MCF 10A (cell line): ENCODE data around the gene ZBTB34. TPM values are rescaled to one million over a fixed set of nuclear protein-coding genes. Genes with fewer than 3 reads are reported as not detected.

ENCODE experiments used
- BruUV-seq: library from RNA; stranded (reverse); fragments of 400-500 nt; replicated peaks from 2 replicates; lab custom pipeline; 2021; lab: Mats Ljungman, UMichigan
- CTCF ChIA-PET: fragments of 300-600 bp; sonication (Branson Sonifier 250); formaldehyde crosslinking; extraction: SDS; loops from one replicate; lab custom pipeline; 2021; ENCODE audit warnings: antibody characterized with exemption, inconsistent platforms; lab: Yijun Ruan, JAX
- POLR2A ChIA-PET: fragments of 300-600, 350-650 bp; sonication (Branson Sonifier 250); formaldehyde crosslinking; extraction: SDS; loops from one replicate; lab custom pipeline; 2020; ENCODE audit warnings: antibody characterized with exemption, inconsistent platforms; lab: Yijun Ruan, JAX
- DNase-seq: peaks from one replicate; pipeline ENCODE4 v3.0.0-alpha.2; 2018; ENCODE audit not compliant: unreplicated experiment
- H3K27ac Mint-ChIP-seq: one replicate; pipeline ENCODE4 v1.8.0; 2022; ENCODE audit warnings: mild to moderate bottlenecking, low read depth, mixed read lengths; ENCODE audit not compliant: unreplicated experiment
- H3K27me3 Mint-ChIP-seq: one replicate; pipeline ENCODE4 v1.8.0; 2022; ENCODE audit warnings: mixed read lengths; ENCODE audit not compliant: insufficient read depth, unreplicated experiment
- H3K36me3 Mint-ChIP-seq: one replicate; pipeline ENCODE4 v1.8.0; 2022; ENCODE audit warnings: mild to moderate bottlenecking, moderate library complexity, mixed read lengths; ENCODE audit not compliant: insufficient read depth, unreplicated experiment
- H3K4me1 Mint-ChIP-seq: one replicate; pipeline ENCODE4 v1.8.0; 2022; ENCODE audit warnings: mixed read lengths; ENCODE audit not compliant: insufficient read depth, unreplicated experiment
- H3K4me3 Mint-ChIP-seq: one replicate; pipeline ENCODE4 v1.8.0; 2022; ENCODE audit warnings: mild to moderate bottlenecking, moderate library complexity, mixed read lengths; ENCODE audit not compliant: unreplicated experiment
- H3K9me3 Mint-ChIP-seq: one replicate; pipeline ENCODE4 v1.8.0; 2022; ENCODE audit warnings: mixed read lengths; ENCODE audit not compliant: unreplicated experiment
- CTCF ChIP-seq: fragments of 200-600 bp; IDR thresholded peaks from one replicate; pipeline ENCODE4 v1.8.0; 2022; ENCODE audit warnings: antibody characterized with exemption, mild to moderate bottlenecking; ENCODE audit not compliant: unreplicated experiment
- intact Hi-C: fragments of 100-400 bp; cut with micrococcal nuclease; formaldehyde crosslinking; loops from 2 replicates; pipeline ENCODE4 v1.14.1; 2022
- total RNA-seq: library from RNA; stranded (reverse); gene quantifications from 2 replicates; pipeline ENCODE4 v1.2.3, GENCODE V29; 2022

Gene ZBTB34
- total RNA-seq, 1 experiment from 2014 or later = 4.6 TPM

DNA sequence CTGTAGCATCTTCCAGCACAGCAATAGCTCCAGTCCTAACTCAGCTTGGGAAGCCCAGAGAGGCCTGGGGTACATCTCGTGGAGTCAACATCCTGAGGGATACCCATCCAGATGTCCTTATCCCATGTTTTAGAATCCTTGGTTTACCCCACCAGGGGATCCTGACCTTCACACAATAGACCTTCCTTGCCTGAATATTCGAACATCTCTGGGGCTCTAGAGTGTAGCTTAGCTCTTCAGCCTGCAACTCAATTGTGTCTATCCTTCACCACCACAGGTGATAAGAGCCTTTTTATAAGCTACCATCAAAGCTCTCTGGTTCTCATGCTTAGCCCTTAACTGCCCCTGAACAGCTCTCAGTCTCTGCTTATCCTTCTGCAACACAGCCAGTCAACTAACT lies 46.6 kb downstream of the ZBTB34 start:
- ChIA-PET POLR2A (no interaction called here), CTCF (no interaction called here)
- intact Hi-C loops = no loop called here
- Mint-ChIP-seq H3K4me1 (no peaks in the 10 kb centered on the region), H3K36me3 (no peaks in the 10 kb centered on the region), H3K27ac (no peak overlapping the region), H3K9me3 (peaks cover 4% of the 10 kb centered on the region), H3K4me3 (no peak overlapping the region), H3K27me3 (peaks cover 15% of the 10 kb centered on the region)
- DNase-seq = no peak
- no peak for TF ChIP-seq CTCF
- BruUV-seq = no TSS peak

DNA sequence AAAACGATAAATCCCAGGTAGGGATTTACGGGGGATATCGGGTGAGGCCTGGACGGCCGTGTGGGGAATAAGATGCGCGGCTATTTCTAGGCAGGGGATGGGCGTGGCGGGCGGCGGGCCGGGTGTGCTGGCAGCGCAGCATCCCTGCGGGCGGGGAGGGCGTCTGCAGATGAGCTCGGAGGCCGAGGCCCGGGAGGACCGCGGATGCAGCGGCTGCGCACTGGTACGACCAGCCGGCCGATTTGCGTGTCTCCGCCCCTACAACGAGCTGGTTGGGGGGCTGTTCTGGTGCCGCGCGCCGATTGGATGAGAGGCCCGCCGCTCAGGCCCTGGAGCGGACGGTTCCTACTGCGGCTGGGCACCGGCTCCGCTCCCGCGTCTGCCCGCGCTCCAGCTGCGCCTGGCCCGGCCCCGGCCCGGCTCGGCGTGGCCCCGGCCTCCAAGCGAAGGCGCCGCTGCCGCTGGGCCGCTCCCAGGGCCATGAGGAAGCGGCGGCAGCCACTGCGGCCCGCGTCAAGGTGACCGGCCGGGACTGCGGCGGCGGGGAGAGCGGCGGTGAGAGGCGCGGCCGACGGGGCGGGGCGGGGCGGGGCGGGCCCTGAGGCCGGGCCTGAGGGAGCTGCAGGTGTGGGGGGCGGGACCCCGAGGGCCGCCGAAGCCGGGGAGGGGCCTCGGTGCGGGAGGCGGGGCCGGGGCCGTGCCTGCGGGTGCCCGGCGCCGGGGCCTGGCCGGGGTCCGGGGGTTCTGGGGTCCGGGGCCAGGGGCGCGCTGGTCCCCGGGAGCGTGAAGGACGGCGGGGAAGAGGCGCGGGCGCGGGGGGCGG lies 54.2 kb downstream of the ZBTB34 start, which contains the start of gene RALGPS1:
TSS of gene RALGPS1 (plus strand) at position 325 of the 823 bp plus-strand sequence. CDS start 47,508 bp downstream, outside the sequence.
- H3K9me3 Mint-ChIP-seq = peaks cover 7% of the 10 kb centered on the region
- CTCF ChIA-PET = interaction anchor here (0.6 to 1.4 kb wide), 6 partner anchors 26 to 621 kb away, joined by 3 to 6 read pairs (median 4); no protein-coding TSS in a partner anchor
- TF ChIP-seq CTCF = no peak
- peak within 1 kb of the TSS; percentile 60 for H3K4me3 Mint-ChIP-seq
- peaks cover 5% of the 10 kb centered on the region for H3K36me3 Mint-ChIP-seq
- H3K4me1 Mint-ChIP-seq = peaks cover 5% of the 10 kb centered on the region
- no TSS peak for BruUV-seq
- no peaks in the 10 kb centered on the region for H3K27me3 Mint-ChIP-seq
- H3K27ac Mint-ChIP-seq = no peak within 1 kb of the TSS
- intact Hi-C loops = no loop called here
- DNase-seq = peak; percentile 94
- POLR2A ChIA-PET = interaction anchor here (0.6 to 1.7 kb wide), 14 partner anchors 10 to 509 kb away, joined by 3 to 6 read pairs (median 4); partner anchors contain the start of genes ZBTB43 and ZNF79

GRCh38 chr9:126915281-126915816 lies 54.9 kb downstream of the ZBTB34 start:
- Mint-ChIP-seq H3K4me1 (peaks cover 5% of the 10 kb centered on the region), H3K27ac (no peak overlapping the region), H3K9me3 (peaks cover 7% of the 10 kb centered on the region), H3K36me3 (peaks cover 5% of the 10 kb centered on the region), H3K27me3 (no peaks in the 10 kb centered on the region), H3K4me3 (peak overlapping the region; percentile 60)
- TF ChIP-seq CTCF = no peak
- ChIA-PET CTCF (interaction anchor here (0.6 kb wide), 1 partner anchor 620 kb away, joined by 5 read pairs; no protein-coding TSS in a partner anchor), POLR2A (interaction anchor here (0.6 to 1.4 kb wide), 2 partner anchors 107 to 272 kb away, joined by 3 to 6 read pairs; no protein-coding TSS in a partner anchor)
- no TSS peak for BruUV-seq
- DNase-seq = peak; percentile 34
- intact Hi-C loops = no loop called here
